ENCODE measurements around the gene STT3B.

- TF ChIP-seq, protein P1, sequence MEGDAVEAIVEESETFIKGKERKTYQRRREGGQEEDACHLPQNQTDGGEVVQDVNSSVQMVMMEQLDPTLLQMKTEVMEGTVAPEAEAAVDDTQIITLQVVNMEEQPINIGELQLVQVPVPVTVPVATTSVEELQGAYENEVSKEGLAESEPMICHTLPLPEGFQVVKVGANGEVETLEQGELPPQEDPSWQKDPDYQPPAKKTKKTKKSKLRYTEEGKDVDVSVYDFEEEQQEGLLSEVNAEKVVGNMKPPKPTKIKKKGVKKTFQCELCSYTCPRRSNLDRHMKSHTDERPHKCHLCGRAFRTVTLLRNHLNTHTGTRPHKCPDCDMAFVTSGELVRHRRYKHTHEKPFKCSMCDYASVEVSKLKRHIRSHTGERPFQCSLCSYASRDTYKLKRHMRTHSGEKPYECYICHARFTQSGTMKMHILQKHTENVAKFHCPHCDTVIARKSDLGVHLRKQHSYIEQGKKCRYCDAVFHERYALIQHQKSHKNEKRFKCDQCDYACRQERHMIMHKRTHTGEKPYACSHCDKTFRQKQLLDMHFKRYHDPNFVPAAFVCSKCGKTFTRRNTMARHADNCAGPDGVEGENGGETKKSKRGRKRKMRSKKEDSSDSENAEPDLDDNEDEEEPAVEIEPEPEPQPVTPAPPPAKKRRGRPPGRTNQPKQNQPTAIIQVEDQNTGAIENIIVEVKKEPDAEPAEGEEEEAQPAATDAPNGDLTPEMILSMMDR (IDR thresholded peaks at IDR 0.05), result no peak
- TF ChIP-seq POLR2A (IDR thresholded peaks at IDR 0.05), result no peak
Measured at GRCh38 chr3:31491660-31492059, 41.1 kb upstream of the STT3B start.

Measured in right lobe of liver (tissue), 4 donors.